Epidermal melanocyte (primary cell): ENCODE data around the gene COPZ1.
A peak's percentile ranks its signal among the peaks of the same experiment; 100 is the strongest.
"Not testable (repeated sequence)": the region's sequence is repeated elsewhere in the genome, so short reads cannot be mapped to it uniquely, and the experiment has no call there.

Experiments
- DNase-seq: peaks from one replicate; pipeline ENCODE4 v3.0.0; 2011; ENCODE audit warnings: low spot score; ENCODE audit not compliant: insufficient read length

COPZ1 gene

DNA sequence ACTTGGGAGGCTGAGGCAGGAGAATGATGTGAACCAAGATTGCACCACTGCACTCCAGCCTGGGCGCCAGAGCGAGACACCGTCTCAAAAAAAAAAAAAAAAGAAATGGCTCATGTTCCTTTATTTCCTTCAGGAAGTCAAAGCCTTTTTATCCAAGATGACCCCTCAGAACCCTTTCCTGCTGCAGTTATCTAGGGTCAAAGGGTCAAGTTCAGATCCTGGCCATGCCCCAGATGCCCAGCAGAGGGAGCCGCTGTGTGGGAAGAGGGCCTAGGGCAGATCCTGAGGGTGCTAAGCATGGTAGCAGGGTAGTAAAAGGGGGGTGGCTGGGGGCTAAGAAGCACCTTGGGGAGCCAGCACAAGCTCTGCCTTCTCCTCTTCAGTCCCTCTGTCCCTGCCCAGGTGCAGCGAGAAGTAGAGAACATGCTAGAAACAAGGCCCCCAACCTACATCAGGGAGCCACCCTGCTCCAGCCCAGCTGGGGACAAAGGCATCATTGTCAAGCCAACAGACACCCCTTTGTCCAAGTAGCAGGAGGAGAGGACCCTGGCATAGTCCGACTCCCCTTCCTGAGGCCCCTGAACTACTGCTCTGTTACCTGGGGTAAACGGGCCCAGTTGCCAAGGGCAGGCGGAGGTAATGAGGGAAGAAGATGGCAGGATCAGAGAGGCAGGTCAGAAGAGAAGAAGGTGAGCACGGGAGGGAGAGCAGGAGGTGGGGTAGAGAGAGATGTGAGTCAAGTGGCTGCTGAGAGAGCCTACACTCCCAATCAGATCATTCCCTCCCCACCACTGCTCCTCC is 30.6 kb upstream of the COPZ1 start:
- DNase-seq = peak; percentile 77

DNA sequence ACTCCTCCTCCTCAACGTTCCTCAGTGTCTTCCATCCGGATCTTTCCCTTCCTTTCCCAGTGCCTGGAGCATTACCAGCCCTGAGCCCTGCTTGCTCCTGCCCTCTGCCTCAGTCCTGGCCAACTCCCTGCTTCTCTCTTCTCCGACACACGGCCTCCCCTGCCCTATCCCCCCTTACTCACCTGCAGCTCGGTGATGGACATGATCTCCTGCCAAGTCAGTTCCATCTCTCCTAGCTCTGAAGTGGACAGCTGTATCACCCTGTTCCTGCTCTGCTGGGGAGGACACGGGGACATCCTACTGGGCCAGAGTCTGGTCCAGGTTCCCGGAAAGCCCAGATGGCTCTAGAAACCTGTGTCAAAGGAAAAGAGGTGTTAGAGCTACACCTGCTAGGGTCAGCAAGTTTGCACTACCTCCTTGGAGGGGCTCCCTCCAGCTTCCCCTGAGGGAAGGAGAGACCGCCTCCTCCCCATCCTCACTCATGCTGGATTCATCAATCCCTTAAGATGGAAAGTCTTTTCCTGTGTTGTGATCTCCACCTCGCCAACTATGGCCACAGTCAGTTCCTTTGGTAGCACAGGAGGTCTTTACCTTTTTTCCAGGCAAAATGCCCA is 29.9 kb upstream of the COPZ1 start:
- DNase-seq = no peak

DNA sequence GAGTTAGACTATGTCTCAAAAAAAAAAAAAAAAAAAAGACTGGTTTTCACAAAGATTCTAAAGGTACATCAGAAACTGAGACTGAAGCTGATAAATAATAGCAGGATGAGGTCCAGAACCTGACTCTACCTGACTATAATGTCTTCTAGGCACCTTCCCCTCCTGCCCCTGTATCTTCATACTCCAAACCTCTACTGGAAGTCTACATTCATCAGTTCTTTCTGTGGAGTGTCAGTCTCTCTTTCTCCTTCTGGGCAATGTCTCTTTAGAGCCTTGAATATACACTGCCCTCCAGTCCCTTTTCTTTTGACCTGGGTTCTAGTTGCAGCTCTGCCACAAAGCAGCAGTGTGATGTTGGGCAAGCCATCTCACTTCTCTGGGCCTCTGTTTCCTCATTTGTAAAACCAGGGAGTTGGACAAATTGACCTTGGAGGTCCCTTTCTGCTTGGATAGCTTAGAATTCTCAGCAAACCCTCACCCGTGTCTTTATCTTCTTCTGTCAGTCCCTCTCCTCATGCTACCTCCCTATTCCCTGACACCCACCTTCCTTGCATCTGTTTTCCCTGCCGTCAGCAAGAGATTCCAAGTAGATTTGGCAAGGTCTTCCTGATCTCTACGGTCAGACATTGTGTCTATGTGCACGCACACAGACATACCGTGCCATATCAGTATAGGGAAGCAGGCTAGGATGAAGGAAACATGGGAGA is 28.4 kb upstream of the COPZ1 start:
- DNase-seq = no peak

DNA sequence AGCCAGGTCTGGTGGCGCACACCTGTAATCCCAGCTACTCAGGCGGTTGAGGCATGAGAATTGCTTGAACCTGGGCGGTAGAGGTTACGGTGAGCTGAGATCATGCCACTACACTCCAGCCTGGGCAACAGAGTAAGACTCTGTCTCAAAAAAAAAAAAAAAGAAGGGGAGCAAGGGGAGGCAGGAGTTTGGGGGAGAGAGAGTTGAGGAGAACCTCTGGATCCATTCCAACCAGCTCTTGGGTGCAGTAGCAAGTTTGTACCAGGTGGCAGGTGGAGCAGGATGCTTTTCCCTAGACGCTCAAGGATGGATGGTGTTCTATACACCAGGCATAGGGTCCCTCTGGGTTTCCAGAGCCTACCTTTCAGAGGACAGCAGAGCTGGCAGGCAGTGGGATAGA is 26.0 kb upstream of the COPZ1 start:
- DNase-seq = no peak

DNA sequence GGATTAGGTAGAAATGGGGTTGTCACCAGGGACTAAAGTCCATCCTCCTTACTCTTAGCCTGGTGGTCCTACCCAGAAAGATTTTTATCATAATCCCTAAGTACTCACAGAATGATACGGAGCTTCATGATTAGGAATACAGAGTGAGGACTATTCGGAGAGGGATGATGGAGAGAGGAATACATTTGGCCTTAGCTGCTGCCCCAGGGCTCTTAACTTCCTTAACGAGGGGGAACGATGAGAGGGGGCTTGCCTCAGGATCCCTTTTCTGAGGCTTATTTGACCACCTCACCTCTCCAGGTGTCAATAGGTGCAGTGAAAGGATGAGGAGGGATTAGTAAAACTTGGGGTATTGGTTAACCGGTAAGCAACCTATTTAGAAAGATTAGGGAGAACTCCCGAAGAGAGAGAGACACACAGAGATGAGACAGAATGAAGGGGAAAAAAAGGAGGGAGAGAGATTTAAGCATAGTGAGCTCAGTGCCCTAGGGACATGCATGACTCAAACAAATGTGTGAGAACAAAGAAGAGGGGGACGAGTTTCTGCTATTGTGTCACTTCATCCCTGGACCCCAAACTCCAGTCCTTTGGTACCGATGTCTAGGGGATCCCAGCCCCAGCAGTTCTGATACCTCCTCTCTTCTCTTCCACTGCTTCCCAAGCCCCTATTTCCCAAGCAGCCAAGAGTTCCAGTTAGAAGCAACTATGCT is 25.3 kb upstream of the COPZ1 start:
- no peak for DNase-seq

DNA sequence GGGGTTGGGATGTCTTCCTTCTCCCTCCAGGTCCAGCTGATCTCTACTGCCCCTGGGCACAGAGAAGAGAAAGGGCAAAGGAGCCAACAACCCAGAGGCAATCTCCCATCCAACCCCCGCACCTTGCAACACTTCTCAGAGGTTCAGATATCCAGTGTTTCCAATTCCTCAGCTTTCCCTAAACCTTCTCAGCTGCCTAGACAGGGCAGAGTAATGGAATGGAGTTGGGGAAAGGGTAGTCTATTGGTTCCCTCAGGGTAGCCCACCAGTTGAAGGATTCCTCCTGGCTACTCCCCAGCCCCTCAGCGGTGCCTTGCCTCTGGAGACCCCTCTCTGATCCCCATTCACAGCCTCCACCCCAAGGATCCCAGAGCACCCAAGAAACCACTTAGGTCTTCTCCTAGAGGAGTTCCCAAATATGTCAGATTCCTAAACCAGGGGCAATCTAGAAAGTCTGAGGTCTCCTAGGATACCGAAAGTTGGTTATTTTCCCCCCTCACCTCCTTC is 24.7 kb upstream of the COPZ1 start:
- no peak for DNase-seq

DNA sequence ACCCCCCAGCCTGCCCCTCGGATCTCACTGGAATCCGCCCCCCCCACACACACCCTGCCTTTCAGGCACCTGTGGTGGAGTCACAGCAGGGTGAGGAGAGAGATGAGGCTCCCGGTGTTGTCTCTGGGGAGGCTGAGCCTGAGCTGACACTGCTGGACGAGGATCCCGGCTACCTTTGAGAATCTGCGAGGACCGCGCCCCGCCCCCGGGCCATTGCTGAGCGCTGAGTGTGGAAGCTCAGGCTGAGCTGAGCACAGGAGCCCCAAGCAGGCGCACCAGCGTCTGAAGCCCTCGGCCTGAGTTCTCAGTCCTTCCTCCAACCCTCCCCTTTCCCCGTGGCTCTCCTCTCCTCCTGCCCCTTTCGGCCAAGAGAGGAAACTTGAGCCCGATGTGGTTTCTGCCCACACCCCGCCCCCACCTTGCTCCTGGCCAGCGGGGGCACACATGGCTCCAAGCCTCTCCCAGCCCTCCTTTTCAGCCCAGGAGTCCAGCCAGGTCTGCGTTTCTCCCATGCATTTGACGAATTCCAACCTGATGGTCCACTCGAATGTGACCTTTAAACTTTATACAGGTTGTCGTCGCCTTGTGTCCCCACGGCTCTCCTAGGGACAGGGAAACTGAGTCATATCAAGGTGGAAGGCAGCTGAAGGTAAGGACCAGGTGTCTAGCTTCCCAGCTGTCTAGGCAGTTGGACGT is 24.1 kb upstream of the COPZ1 start, which contains the start of gene NFE2:
NFE2 (minus strand) TSS at position 284 of the 696 bp plus-strand sequence. CDS start 5,767 bp downstream, outside the sequence.
- no peak for DNase-seq

DNA sequence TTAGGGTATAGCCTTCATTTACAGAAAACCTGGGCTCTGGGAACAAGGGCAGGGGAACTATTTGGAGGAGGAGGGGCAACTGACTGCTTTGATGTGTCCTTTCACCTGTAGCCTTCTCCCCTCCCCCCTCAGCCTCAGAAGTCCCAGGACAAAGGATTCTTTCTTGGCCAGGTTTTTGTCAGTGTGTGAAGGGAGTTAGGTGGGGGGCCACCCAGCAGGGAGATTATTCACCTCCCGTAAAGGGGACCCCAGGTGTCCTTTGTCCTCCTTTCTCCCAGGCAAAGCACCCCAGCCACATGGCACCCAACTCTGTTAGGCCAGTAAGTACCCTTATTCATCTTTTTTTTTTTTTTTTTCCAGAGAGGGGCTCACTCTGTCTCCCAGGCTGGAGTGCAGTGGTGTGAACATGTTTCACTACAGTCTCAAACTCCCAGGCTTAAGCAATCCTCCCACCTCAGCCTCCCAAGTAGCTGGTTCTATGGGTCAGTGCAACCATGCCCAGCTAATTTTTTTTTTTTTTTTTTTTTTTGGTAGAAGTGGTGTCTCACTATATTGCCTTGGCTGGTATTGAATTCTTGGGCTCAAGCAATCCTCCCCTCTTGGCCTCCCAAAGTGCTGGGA is 23.4 kb upstream of the COPZ1 start:
- DNase-seq = no peak

DNA sequence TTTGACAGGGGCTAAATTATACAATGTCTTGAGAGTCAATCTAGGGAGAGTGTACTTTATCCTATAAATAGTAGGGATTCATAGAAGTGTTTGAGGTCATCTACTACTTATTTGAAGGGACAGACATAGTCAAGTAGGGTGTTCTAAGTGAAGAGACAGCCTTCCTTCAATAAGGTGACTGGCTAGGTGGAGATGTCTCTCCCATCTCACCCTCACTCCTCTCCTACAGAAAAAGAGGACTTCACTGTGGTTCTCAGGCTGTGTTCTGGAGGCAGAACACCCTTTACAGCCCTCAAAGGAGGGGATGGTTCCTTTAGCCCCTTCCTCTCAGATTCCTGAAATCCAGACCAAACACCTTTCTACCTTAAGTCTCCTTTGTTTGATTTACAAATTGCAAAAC is 21.3 kb upstream of the COPZ1 start:
- no peak for DNase-seq

DNA sequence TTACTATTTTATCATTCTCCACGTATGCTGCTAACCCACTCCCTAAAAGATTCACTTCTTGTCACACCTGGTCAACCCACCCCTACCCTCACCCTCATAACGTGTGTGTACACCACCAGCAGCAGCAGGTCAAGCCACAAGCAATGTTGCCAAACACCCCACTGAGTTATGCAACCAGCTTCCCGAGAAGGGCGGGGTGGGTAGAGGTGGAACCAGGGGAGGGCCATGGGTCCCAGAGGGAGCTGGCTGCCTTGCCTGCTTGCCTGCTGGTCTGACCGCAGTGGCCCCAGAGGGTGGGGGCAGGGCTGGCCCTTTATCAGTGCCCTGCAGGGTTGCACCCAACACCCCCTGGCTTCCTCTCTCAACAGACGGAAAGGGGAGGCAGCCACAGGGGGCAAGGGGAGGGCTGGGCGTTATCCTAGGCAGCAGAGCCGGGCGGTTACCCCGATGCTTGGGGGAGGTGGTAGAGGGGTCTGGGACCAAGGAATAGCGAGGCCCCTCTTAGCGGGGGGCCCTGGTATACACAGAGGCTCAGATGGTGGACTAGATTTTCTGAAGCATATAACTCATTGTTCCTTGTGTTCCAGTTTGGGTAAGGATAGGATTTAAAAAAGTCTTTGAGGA is 20.6 kb upstream of the COPZ1 start:
- no peak for DNase-seq

DNA sequence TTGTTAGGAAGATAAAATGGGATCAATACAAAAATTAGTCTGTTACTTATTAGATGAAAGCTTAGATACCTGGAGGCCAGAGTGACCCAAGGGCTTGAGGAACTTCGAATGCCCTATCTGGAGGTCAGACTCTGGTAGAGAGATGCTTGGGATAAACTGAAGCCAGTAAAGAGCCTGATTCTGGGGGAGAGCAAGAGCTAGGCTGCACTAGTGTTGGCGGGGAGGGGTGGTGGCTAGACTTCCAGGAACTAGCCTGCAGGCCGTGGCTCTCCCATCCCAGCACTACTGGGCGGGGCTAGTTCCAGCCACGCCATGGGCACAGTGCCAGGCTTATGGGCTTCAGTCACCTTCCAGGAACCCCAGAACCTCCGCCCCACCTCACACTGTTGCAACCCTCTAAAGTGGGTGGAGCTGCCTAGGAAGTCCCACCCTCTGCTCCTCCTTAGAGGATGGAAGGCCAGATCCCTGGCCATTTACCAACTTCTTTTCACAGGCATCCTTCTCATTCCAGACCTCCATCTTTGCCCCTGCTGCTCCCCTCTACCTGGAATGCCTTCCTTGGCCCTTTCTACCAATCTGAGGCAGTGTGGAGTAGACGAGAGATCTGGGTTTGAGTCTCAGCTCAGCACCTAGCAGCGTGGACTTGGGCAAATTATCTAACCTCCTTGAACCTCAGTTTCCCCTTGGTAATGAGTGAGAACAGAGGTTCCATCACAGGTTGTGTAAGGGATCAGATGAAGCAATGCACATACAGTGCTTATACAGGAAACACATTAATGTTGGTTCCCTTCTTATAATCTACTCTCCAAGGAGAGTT is 17.8 kb upstream of the COPZ1 start:
- DNase-seq = no peak

DNA sequence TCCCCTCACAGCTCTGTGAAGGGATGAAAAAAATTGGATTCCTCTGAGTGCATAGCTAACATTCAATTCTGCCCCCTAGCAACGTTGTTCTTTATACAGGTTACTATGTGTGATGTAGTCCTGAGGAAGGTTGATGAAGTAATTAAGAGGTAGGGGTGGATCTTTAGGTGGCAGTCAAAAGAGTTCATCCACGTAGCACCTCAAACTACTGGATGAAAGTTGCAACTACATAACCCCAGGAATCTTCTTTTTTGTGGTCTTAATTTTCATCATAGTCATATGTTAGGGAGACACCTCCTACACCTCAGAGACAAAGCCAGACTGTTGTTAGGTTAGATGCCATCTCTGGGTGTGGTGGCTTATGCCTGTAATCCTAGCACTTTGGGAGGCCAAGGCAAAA is 13.9 kb upstream of the COPZ1 start:
- no peak for DNase-seq

DNA sequence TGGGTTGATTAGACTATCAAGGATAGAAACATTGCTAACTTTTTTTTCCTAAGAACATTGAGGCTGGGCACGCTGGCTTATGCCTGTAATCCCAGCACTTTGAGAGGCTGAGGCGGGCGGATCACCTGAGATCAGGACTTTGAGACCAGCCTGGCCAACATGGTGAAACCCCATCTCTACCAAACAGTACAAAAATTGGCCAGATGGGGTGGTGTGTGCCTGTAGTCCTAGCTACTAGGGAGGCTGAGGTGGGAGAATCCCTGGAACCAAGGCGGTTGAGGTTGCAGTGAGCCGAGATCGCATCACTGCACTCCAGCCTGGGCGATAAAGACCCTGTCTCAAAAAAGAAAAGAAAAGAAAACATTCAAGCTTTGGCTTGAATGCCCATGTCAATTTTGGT is 12.6 kb upstream of the COPZ1 start:
- not testable (repeated sequence) for DNase-seq

DNA sequence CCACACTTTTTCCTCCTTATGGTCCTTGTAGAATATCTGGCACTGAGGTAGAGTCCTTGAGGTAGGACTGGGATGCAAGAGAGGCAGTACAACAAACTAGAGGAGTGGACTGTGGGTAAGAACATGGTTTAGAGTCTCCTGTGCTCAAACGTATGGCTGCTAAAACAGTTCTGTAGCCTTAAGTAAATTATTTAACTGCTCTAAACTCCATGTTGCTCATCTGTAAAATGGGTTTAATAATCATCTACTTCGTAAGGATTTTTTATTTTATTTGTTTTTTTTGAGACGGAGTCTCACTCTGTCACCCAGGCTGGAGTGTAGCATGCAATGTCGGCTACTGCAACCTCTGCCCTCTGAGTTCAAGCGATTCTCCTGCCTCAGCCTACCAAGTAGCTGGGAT is 3.6 kb upstream of the COPZ1 start:
- no peak for DNase-seq

DNA sequence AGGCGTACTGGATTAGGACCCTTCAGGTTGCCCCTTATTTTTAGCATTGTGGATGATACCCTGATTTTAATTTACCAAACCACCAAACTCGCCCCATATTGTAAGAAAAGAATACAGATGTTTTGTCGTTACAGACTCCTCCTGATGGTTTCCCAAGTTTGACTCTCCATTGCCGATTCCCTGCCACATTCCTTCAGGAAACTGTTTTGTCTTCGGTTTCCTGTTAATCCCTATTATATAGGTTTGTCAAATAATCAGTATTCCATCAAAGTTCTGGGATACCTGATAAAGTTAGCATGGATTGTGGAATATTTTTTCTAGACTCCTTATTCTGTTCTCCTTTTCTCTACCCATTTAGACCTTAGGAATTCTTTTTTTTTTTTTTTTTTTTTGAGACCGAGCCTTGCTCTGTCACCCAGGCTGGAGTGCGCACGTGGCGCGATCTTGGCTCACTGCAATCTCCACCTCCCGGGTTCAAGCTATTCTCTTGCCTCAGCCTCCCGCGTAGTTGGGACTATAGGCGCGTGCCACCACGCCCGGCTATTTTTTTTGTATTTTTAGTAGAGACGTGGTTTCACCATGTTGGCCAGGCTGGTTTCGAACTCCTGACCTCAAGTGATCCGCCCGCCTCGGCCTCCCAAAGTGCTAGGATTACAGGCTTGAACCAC is 645 bp downstream of the COPZ1 start:
- not testable (repeated sequence) for DNase-seq

DNA sequence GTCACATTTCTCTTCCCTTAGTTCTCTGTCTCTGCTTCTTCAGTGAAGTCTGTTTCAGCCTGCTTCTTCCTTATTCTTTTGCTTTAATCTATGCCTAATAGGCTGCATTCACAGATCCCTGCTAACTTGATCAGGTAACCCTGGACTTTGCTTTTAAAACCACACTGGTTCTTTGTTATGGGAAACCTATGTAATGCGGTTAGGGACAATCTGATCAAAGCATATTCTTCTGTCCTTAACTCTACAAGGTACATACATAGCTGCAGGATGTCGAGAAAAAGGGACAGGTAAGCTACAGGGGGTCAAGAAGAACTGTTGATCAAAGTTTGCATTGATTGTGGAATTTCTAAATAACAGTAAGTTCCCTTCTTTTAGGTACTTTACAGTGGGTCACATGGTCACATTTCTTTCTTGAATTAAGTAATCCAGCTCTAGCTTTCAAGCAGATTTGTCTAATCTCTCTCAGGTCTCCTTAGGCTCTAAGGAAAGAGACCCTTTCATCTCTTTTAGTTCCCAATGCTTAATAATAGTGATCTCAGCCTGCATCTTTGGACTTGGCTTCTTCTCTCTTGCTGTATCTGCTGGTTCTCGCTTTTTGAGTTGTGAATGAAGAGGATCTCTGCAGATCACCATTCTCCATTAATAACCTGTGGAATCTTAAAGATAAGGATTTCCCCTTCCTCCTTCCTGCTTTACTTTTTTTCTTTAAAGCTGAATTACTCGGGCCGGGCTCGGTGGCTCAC is 3.8 kb downstream of the COPZ1 start:
- DNase-seq = no peak

DNA sequence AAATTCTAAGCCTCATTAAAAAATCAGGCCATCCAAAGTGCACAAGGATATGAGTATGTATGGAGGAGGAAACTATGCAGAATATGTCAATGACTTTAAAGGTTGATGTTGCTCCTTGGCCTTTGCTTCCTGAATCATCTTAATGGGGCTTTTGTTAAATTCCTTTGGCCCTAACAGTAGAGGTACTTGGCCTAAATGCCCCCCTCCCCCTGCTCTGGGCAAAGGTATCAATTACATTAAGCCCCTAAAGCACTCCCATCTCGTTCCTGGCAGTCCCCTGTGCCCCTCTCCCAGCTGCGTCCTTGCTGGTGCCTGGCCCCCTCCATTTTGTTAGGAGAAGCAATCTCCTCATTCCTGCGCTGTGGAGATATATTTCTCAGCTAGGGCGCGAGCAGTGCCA is 4.8 kb downstream of the COPZ1 start:
- no peak for DNase-seq

DNA sequence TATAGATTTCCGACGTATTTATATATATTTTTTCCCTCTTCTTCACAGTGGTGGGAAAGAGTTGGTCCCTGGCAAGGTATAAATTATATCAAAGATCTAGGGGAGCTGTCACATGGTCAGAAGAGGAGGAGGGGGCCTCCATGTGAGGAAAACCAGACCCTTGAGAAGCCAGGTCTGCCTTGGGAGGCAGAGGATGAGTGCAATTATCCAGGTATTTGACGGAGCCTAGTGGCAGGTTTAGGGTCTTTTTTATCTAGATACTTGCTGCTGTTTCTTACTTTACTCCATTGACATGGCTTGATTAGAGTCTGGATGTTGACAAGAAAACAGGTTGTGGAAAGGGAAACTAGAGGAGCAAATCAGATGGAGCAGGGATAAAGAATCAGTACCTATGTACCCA is 5.5 kb downstream of the COPZ1 start:
- DNase-seq = no peak
